OCI-LY1 (cell line): Measurements from ENCODE around the gene PDCL3.

Experiments
- H2AFZ ChIP-seq: fragments of 200-600 bp; sonication (generic), shearing (Covaris generic); 2 replicates; pipeline ENCODE4 v1.6.0; 2014; ENCODE audit warnings: antibody characterized with exemption, mild to moderate bottlenecking, low read length
- H3F3A ChIP-seq: fragments of 200-600 bp; sonication (generic), shearing (Covaris generic); 2 replicates; pipeline ENCODE4 v1.6.0; 2014; ENCODE audit warnings: mild to moderate bottlenecking, antibody characterized with exemption, low read length, moderate library complexity; ENCODE audit not compliant: insufficient read depth
- H3K27ac ChIP-seq: fragments of 200-600 bp; sonication (generic); 2 replicates; pipeline ENCODE4 v1.5.1; 2014; ENCODE audit warnings: low read length, mixed run types, mild to moderate bottlenecking, low read depth; ENCODE audit not compliant: poor library complexity, severe bottlenecking
- H3K27me3 ChIP-seq: fragments of 200-600 bp; sonication (generic); 2 replicates; pipeline ENCODE4 v1.6.0; 2014; ENCODE audit warnings: antibody characterized with exemption, mild to moderate bottlenecking, low read length, moderate library complexity; ENCODE audit not compliant: insufficient read depth
- H3K36me3 ChIP-seq: fragments of 200-600 bp; sonication (generic); 2 replicates; pipeline ENCODE4 v1.6.1; 2014; ENCODE audit warnings: mild to moderate bottlenecking, antibody characterized with exemption, low read length, moderate library complexity, mixed read lengths; ENCODE audit not compliant: insufficient read depth
- H3K4me1 ChIP-seq: fragments of 200-600 bp; sonication (generic); 2 replicates; pipeline ENCODE4 v1.5.1; 2014; ENCODE audit warnings: mild to moderate bottlenecking, low read length, moderate library complexity; ENCODE audit not compliant: insufficient read depth, severe bottlenecking
- H3K4me2 ChIP-seq: fragments of 200-600 bp; sonication (generic), shearing (Covaris generic); 2 replicates; pipeline ENCODE4 v1.6.1; 2014; ENCODE audit warnings: low read length
- H3K4me3 ChIP-seq: fragments of 200-600 bp; sonication (generic); 2 replicates; pipeline ENCODE4 v1.5.1; 2014; ENCODE audit warnings: low read length, low read depth, mild to moderate bottlenecking, mixed read lengths; ENCODE audit not compliant: poor library complexity, severe bottlenecking
- H3K79me2 ChIP-seq: fragments of 200-600 bp; shearing (Covaris generic); 2 replicates; pipeline ENCODE4 v1.6.1; 2016; ENCODE audit warnings: mixed run types, low read length, mixed read lengths; ENCODE audit not compliant: insufficient read depth
- H3K9ac ChIP-seq: fragments of 200-600 bp; sonication (generic), shearing (Covaris generic); 2 replicates; pipeline ENCODE4 v1.6.1; 2014; ENCODE audit warnings: mild to moderate bottlenecking, low read length, mixed read lengths
- H3K9me2 ChIP-seq: fragments of 200-600 bp; sonication (generic), shearing (Covaris generic); 2 replicates; pipeline ENCODE4 v1.6.1; 2014; ENCODE audit warnings: low read depth, mild to moderate bottlenecking, low read length, mixed read lengths
- H3K9me3 ChIP-seq: fragments of 200-600 bp; shearing (Covaris generic); 2 replicates; pipeline ENCODE4 v1.6.1; 2014; ENCODE audit warnings: low read length, mixed read lengths
- H4K20me1 ChIP-seq: fragments of 200-600 bp; sonication (generic), shearing (Covaris generic); 2 replicates; pipeline ENCODE4 v1.6.0; 2016; ENCODE audit warnings: mild to moderate bottlenecking, low read length; ENCODE audit not compliant: insufficient read depth
- CTCF ChIP-seq: fragments of 200-600 bp; sonication (generic), shearing (Covaris generic); IDR thresholded peaks from 2 replicates; pipeline ENCODE4 v1.5.1; 2017; ENCODE audit warnings: mild to moderate bottlenecking, antibody characterized with exemption, low read length, moderate library complexity, mixed read lengths
- EZH2 ChIP-seq: fragments of 200-600 bp; sonication (generic), shearing (Covaris generic); IDR thresholded peaks from 2 replicates; pipeline ENCODE4 v1.8.0; 2017; ENCODE audit warnings: borderline replicate concordance, mixed run types, mild to moderate bottlenecking, antibody characterized with exemption, low read length, moderate library complexity, mixed read lengths

PDCL3 gene

GRCh38 chr2:100584816-100585215 lies 22.0 kb downstream of the PDCL3 start:
- Histone ChIP-seq H3K79me2 (no peaks in the 10 kb centered on the region), H3K27me3 (no peaks in the 10 kb centered on the region), H2AFZ (no peak overlapping the region), H3F3A (no peaks in the 10 kb centered on the region), H3K9me3 (no peaks in the 10 kb centered on the region), H3K4me2 (no peak overlapping the region), H3K9me2 (no peaks in the 10 kb centered on the region), H3K27ac (no peak overlapping the region), H4K20me1 (no peaks in the 10 kb centered on the region), H3K9ac (no peak overlapping the region), H3K36me3 (no peaks in the 10 kb centered on the region), H3K4me1 (peaks cover 16% of the 10 kb centered on the region), H3K4me3 (no peak overlapping the region)
- TF ChIP-seq CTCF (no peak), EZH2 (no peak)

GRCh38 chr2:100588071-100588786 lies 25.4 kb downstream of the PDCL3 start:
- H3K27ac ChIP-seq: no peak overlapping the region
- H3K4me1 ChIP-seq: no peaks in the 10 kb centered on the region
- no peaks in the 10 kb centered on the region for H3K79me2 ChIP-seq
- H2AFZ ChIP-seq: no peak overlapping the region
- H4K20me1 ChIP-seq: no peaks in the 10 kb centered on the region
- H3K36me3 ChIP-seq: no peaks in the 10 kb centered on the region
- H3F3A ChIP-seq: no peaks in the 10 kb centered on the region
- TF ChIP-seq CTCF (no peak), EZH2 (no peak)
- no peak overlapping the region for H3K4me3 ChIP-seq
- no peak overlapping the region for H3K9ac ChIP-seq
- H3K9me3 ChIP-seq: no peaks in the 10 kb centered on the region
- H3K27me3 ChIP-seq: no peaks in the 10 kb centered on the region
- H3K9me2 ChIP-seq: no peaks in the 10 kb centered on the region
- H3K4me2 ChIP-seq: no peak overlapping the region

GRCh38 chr2:100589527-100589926 lies 26.7 kb downstream of the PDCL3 start:
- Histone ChIP-seq H3K9ac (no peak overlapping the region), H3K27me3 (no peaks in the 10 kb centered on the region), H3K36me3 (no peaks in the 10 kb centered on the region), H3K4me2 (no peak overlapping the region), H3K4me1 (no peaks in the 10 kb centered on the region), H3F3A (no peaks in the 10 kb centered on the region), H4K20me1 (no peaks in the 10 kb centered on the region), H3K4me3 (no peak overlapping the region), H3K79me2 (no peaks in the 10 kb centered on the region), H3K9me2 (no peaks in the 10 kb centered on the region), H2AFZ (no peak overlapping the region), H3K27ac (no peak overlapping the region), H3K9me3 (no peaks in the 10 kb centered on the region)
- TF ChIP-seq CTCF: no peak
- no peak for TF ChIP-seq EZH2
